HUDEP-2 (cell line): ENCODE results near the gene ELAVL4.

Source experiments
- DNase-seq, 76 experiments: peaks; one replicate each; lab custom pipeline; 2025; ENCODE audit not compliant: unreplicated experiment in 76 of 76; lab: John Stamatoyannopoulos, UW

ELAVL4 gene

DNA sequence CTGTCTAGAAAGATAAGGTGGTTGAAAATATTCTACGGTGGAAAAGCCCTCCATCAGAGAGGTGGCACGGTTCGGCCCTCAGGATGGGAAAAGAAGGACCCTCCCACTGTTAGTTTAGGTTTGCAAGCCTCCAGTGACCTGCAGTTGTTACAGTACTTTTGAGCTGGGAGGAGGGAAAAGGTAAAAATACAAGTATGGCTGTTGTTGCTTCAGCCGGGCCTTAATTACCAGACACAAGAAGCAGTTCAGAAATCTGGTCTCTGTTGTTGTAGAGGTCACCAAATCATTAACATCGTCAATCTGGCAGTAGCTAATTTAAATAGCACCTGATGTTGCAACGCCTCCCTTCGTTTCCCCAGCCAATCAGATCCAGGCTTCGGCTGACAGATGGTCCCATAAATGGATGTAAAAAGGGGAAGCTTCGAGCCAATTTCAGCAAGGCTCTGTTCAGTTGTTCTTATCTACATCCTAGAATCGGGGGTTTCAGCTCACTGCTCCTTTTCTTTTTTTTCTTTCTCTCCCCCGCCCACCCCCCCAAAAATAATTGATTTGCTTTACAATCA lies at the start of gene ELAVL4:
Gene ELAVL4 (plus strand): TSS at position 424 of the 563 bp plus-strand sequence. CDS start 270 bp downstream, outside the sequence.
- no peak for DNase-seq

DNA sequence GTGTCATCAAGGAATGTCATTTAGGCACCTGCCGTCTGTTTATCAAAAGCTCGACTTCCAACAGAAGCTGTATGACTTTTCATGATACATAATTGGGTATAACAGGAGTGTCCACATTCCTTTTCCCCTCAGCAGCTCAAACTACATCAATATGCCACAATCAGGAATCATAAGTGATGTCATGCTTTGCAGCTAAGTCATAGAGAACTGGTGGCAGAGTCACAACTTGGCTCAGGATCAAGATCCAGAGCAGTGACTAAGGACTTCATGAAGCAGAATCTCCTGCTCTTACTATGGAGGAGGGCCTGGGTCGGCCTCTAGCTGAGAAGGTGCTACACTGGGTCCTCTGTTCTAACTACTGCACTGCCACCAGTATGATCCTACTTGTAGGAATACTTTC lies 48.4 kb upstream of the ELAVL4 start:
- DNase-seq, result no peak

DNA sequence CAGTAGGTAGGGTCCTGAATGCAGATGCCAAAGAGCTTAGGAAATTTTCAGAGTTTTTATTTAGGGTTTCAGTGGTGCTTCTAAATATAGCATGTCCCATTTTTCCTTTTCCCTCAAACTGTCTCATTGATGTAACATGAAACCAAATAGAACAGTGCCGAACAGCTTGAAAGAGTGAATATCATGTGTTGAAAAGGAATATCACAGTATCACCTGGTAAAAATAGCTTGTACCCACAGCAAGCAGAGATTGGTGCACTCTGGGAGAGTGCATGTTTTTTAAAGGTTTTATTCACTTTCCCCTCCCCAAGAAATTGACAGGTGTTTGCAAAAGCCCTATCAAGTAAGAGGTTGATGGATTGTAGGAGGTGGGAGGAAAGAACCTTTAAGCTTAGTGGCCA lies 41.9 kb upstream of the ELAVL4 start:
- DNase-seq, result no peak

DNA sequence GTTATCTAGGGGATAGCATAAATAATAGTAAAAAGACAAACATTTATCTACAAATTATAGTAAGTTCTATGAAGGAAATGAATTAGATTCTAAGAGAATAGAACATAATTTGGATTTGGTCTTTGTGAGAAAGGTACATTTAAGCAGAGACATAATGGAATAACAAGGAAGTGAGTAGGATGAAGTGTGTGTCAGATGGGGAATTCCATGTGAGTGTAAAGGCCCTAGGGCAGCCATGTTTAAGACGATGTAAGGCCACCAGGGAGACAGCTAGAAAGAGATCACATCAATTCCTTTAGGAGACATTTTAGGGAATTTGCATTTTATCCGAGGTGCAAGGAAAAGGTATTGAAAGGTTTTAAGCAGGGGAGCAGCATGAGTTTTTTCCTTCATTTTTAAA lies 33.8 kb upstream of the ELAVL4 start:
- no peak for DNase-seq

DNA sequence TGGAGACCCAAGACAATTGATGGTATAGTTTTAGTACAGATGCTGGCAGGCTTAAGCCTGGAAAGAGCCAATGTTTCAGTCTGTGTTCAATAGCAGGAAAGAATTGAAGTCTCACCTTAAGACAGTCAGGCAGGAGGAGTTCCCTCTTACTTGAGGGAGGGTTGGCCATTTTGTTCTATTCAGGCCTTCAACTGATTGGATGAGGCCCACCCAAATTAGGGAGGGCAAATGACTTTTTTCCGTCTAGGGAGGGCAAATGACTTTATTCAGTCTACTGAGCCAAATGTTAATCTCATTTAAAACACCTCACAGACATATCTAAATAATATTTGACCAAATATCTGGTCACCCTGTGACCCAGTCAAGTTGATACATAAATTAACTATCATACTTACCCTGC lies 31.4 kb upstream of the ELAVL4 start:
- no peak for DNase-seq

DNA sequence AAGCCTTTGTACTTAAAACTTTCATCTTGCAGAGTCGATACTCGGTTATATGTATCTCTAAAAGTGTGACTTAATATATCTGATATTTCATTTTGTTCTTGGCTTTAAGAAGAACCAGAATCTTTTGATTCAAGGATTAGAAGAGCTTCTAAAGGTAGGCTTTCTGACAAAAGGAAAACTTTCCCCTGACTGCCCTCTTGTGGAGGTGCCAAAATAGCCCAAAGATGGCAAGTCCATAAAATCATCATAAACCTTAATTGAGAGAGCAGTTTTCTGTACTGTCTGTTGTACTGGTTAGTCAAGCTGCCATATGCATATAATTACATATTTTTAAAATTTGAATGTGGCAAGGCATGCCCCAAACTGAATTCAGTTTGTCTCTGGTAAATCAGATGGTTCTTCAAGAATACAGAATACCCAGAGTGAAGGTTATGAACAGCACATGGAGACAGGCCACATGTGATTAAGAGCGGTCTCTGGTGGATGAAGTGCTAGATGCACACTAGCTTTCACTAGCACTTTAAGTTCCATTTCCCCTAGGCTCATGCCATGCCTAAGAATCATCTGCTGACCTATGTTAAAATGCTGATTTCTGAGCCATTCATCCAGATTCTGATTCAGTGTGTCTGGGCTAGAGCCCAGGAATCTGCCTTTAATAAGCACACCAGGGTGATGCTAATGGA lies 27.7 kb upstream of the ELAVL4 start:
- peak in 4 of 76 experiments; percentile 2 to 9 (median 9) for DNase-seq

DNA sequence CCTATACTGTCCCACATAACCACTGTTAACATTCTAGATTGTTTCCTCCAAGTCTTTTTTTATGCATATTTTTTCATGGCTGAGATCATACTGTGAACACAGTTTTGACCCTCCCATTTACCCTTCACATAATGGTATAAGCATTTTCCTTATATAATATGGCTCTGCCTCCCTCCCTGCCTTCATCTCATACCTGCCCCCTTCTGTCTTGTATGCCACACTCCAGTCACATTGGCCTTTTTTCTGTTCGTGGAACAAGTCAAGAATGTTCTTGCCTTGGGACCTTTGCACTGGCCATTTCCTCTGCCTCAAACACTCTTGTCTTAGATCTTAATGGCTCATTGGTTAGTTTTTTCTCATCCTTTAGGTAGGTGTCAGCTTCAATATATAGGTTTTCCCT lies 24.3 kb upstream of the ELAVL4 start:
- no peak for DNase-seq

DNA sequence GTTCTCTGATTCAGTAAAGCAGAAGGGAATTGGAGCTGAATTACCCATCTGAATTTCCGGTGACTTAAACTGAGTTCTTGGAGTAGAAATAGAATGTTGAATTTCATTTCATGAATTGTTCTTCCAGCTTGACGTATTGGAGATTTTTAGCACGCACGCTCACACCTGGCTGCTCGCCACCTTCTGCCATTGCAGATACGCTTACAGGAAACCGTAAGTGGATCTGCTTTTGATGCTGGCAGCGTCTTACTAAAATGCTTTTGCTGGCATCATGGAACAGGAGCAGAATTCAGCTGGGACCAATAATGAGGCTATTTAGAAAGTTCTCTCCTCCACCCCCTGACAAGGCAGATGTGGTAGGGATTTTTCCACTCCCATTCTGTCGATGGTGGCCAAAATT lies 17.7 kb upstream of the ELAVL4 start:
- no peak for DNase-seq

DNA sequence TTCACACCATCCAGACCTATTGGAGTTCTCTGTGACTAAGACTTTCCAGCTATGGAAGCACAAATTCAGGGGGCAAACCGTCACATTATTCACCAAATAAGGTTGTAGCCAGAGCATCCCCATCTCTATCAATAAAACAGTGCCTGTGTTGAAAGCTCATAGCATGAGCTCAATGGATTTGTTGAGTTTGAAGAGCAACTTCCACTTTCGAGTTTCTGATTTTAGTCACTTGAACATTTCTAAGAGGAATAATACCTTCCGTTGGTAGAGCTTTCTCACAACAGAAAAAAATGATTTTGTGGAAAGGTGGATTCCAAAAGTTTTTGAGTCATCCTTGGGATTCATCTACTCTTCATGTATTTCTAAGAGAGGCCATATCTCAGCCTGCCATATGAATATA lies 13.0 kb upstream of the ELAVL4 start:
- DNase-seq, result no peak

DNA sequence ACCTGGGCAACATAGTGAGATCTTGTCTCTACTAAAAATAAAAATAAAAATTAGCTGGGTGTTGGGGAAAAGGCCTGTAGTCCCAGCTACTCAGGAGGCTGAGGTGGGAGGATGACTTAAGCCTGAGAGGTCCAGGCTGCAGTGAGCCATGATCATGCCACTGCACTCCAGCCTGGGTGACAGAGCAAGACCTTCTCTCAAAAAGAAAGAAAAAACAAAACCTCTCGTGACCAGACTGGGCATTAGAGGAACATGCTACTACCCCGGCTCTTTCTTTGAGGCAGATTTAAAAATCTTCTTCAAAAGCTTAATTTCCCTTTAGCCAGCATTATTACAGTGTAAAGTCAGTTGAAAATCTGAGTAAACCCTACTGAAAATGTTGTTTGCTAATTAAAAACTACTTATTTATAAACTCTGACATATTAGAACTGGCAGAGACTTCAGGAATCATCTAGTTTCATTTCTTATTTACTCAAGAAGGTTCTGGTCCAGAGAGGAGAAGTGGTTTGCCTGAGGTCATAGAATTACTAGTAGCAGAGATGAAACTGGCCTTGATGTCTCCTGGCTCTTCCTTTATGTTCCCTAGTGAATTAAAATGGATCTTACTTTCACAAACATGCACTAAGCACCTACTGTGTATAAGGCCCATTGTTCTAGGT lies 11.6 kb upstream of the ELAVL4 start:
- no peak for DNase-seq

DNA sequence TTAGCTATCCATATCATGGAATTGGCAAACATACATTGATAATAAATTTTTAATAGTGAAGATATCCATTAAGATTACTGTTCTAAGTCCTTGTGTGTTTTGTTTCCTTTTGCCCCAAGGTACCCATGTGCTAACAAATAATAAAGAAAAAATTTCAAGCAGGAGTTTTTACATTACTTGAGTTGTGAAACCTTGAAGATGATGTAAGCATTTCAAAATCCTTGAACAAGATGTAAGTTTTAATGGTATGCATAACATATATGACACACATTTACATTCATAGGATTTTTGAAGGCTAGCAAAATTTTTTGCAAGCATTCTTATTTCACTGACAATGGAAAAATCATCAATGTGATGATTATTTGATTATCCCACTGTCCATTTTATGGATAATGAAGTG lies 10.9 kb upstream of the ELAVL4 start:
- DNase-seq, result no peak

DNA sequence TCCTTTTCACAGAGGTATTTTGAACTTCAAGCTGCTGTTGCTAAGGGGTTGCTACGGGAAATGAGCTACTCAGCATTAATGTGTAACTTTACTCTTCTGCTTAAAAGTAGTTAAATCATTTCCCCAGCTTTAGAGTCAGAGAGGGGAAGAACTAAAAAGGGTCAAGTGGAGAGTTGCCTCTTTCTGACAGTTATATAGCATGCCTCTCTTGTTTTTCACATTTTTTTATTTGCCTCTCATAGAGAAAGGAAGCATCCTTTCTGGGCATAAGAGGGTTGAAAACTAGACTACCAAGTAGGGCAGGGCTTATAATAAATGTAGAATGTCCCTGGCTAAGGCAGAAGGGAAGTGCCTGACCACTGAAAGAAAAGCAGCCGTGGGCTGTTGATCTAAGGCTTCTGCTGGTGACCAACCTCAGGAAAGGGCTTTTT lies 10.1 kb upstream of the ELAVL4 start:
- no peak for DNase-seq

DNA sequence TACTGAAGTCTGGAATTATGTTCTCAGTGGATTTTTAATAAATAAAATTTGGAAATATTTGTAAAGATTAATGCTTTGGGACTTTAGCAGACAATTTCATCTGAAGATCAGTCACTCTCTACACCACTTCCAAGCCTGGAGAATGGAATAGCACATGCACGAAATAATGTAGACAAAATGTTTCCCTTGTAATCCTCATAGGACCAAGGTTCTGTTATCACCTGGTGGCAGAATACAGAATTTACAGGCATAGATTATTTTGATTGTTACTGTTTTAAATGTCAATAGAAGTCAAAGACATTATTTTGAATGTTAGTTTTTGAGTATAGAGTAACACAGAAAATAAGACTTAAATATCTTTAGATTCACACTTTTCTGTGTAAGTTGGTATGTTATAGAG lies 9.1 kb upstream of the ELAVL4 start:
- no peak for DNase-seq

DNA sequence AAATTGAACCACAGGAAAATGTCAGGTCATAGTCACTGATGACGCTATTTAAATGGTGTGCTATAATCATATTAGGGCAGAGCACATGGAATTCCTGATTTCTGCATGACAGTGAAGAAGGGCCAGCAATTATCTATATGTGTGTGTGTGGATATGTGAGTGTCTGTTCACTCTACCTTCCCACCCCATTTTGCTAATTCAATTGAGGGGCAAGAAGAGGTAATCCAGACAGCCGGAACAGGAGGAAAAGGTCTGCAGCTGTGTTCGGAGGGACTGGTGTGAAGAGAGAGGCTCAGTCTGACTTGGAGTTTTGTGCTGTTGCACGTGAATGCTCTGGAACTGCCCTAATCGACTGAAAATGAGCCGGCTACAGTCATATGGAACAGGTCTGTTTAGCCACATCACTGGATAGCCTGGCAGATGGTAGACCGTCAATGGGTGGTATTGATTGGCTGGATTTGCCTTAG lies 5.1 kb upstream of the ELAVL4 start:
- DNase-seq, result no peak

DNA sequence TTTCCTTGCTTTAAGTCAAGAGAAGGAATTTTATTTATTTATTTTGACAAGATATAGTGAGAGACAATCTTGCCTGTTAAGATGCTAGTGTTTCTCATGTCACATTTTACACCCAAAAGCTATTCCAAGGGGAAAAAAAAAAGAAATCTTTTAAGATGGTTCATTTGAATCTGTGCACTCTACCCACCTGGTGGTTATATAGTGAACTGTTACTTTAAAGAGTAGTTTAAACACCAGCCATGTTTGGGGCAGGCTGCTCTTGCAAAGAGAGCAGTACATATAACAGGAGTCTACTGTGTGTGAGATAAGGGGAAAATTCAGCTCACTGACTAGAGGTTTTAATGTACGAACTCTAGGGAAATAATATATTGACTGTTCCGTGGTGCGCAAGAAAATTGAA lies 3.3 kb upstream of the ELAVL4 start:
- no peak for DNase-seq

DNA sequence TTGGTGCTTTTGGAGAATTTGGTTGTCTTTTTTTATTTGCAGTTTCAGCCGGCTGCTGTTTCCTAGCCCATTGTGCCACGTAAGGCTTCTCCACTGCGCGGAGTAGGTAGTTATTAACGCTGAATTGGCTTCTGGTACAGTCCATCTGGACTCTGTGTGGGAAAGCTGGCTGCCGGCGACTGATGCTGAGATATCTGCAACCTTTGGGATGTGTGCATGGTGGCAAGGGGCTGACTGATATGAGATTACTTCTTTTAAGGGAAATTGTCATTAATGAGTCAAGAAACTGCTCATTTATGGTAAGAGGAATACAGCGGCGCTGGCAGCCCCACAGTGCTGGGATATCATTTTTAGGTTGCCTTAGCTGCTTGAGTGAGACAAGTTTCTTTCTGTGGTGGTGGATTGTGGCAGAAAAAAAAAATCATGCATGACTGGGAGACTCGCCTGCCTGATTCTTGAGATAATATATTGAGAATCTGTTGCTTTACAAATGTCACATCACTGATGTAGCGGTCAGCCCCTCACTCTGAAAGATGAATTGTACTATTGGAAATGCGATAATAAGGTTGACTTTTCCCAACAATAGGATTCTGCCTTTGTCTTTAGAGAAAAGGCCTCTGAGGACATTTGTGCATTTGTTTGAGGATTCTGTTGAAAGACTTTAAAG lies 2.5 kb upstream of the ELAVL4 start:
- no peak for DNase-seq

DNA sequence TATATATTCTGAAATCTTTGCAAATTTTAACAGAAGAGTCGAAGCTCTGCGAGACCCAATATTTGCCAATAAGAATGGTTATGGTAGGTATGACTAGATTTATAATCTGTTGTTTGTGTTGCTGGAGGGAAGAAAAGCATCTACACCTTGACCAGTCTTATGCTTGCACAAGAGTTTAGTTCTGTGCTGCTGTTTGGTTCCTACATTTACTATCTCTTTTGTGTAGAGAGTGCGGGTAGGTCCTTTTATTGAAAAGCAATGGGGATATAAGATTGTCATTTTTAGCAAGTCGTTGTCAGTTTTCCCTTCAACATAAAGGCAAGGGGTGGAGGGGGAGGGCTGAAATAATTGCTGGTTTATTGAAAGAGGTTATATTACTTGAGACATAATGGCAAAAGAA lies 396 bp downstream of the ELAVL4 start:
- no peak for DNase-seq

DNA sequence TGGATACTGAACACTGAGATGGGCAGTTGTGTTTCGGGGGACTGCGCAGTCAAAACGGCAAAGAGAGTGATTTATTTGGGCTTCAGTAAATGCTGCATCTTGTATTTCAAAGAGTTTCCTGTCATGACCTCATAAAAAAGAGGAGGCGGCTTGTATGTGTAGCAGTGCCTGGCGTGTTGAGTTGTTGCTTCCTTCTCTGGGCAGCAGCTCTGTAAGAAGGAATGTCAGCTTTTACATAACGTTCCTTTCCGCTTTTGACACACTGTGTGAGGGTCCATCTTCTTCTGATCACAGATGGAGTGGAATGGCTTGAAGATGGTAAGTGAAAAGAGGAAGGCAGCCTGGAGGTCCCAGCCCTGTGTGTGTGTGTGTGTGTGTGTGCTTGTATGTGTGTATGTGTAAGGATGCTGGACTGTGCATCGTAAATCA lies 941 bp downstream of the ELAVL4 start:
- DNase-seq, result no peak

DNA sequence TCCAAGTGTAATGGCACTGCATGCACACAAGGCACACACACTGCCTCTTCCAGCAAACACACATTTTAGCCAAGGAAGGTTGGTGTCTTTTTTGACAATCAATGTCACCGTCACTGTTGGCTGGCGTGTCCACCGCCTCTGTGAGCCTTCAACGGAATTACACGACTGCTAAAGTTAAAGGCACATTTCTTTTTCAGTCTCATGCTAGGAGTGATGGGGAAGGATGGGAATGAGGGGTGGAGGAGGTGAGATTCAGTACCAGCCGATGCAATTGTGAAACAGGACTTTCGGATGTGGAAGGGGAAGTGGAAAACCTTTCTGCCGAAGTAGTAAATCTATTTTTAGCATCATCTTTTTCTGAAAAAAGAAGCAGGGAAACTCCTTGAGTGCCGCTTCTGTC lies 1.4 kb downstream of the ELAVL4 start:
- DNase-seq, result no peak

DNA sequence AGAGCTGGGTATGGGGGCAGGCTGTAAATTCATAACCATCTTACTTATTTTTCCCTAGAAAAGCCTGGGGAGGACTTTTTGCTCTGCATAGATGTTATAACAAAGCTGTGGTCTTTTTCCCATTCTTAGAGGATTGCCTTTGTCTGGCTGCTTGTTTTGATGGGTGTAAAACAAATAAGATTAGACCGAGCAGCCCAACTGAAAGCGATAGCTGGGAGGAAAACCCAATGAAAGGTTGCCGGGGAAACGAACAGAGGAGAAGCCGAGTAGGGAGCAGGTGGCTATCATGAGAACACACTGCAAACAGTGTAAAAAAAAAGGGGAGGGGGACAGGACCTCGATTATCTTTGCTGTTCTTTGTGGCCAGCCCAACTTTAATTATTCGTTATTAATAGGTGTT lies 1.9 kb downstream of the ELAVL4 start:
- no peak for DNase-seq

DNA sequence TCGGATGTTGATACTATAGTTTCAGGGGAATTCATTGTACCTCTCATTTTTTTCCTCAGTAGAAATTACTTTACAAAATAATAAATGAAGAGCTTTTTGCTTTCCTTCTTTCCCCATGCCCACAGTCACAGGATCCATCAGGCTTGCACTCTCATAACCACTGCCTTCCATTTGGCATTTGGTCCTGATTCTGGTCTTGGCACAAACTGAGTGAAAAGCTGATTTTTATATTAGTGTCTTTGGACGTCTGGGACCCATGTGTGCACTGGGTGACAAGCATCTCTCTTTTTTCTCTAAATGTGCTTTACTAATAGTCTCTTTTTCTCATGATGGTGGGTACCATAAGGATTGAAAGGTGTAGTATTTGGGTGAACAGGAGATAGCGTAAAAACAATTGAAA lies 2.8 kb downstream of the ELAVL4 start:
- DNase-seq, result no peak

DNA sequence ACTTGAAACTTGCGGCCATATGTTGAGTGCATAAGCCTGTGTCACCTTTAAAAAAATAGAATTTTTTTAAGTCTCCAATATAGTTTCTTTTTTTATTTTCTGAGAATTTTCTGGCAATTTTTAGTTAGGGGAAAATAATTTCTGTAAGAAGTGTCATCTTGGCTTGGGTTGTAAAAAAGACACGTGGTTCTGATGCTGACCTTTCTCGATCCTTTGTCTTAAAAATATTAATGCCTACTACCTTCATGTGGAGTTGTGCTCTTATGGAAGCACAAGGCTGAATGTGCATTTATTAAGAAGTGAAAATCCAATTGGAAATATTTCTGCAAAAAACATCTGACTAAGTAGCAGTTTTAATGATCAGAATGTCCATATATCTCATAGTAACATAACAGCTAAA lies 3.5 kb downstream of the ELAVL4 start:
- no peak for DNase-seq
